HepG2 (cell line): ENCODE results near the gene RCOR1. TPM values are rescaled to one million over a fixed set of nuclear protein-coding genes. Genes with fewer than 3 reads are reported as not detected.

ENCODE experiments used
- ATAC-seq: fragments of 200-7000 bp; cut with Tn5 transposase; 3 replicates; pipeline ENCODE4 v1.9.1; 2020; ENCODE audit warnings: mild to moderate bottlenecking, moderate library complexity
- BruUV-seq: library from RNA; stranded (reverse); fragments of 400-500 nt; replicated peaks from 2 replicates; lab custom pipeline; 2021; lab: Mats Ljungman, UMichigan
- CTCF ChIA-PET: fragments of 300-600 bp; formaldehyde crosslinking; extraction: SDS; loops from one replicate; lab custom pipeline; 2021; ENCODE audit warnings: low total read pairs, inconsistent platforms, low intra/inter-chr PET ratio; lab: Yijun Ruan, JAX
- POLR2A ChIA-PET: fragments of 350-600 bp; sonication (Branson Sonifier 250); formaldehyde crosslinking; loops from one replicate; lab custom pipeline; 2020; ENCODE audit warnings: antibody characterized with exemption, inconsistent platforms; lab: Yijun Ruan, JAX
- DNase-seq: peaks from one replicate; pipeline ENCODE4 v3.0.0-alpha.2; 2015; ENCODE audit warnings: low spot score
- FAIRE-seq: peaks from 3 replicates; lab custom pipeline; 2011; peaks lifted over from hg19 to GRCh38; lab: Jason Lieb, UNC
- H2AFZ ChIP-seq: one replicate; pipeline ENCODE4 v1.6.1; 2011; ENCODE audit warnings: low read length, inconsistent platforms
- H3K27ac ChIP-seq: fragments of 300-600 bp; 3 replicates; pipeline ENCODE4 v1.8.0; 2011; ENCODE audit warnings: mixed run types, mild to moderate bottlenecking, mixed read lengths, low read length, inconsistent platforms; ENCODE audit not compliant: insufficient read depth; ENCODE audit errors: extremely low read length
- H3K27me3 ChIP-seq, 2 experiments: fragments of 200-600 bp in 1 of 2; 2 replicates in 1 of 2; 3 replicates in 1 of 2; pipeline versions ENCODE4 v1.6.0 to v1.8.0; 2011; ENCODE audit warnings: low read length in 2 of 2, mild to moderate bottlenecking in 2 of 2, moderate library complexity in 2 of 2, inconsistent platforms in 1 of 2; ENCODE audit not compliant: insufficient read depth in 2 of 2, control insufficient read depth in 1 of 2
- H3K36me3 ChIP-seq, 2 experiments: fragments of 200-600 bp in 1 of 2; replicated peaks in 1 of 2; 2 replicates in 1 of 2; 3 replicates in 1 of 2; pipeline versions ENCODE4 v1.5.1 to v1.8.0; 2011; ENCODE audit warnings: low read length in 2 of 2, inconsistent platforms in 1 of 2; ENCODE audit not compliant: insufficient read depth in 2 of 2, control insufficient read depth in 1 of 2
- H3K4me1 ChIP-seq: 2 replicates; pipeline ENCODE4 v1.5.1; 2012; ENCODE audit warnings: low read length, inconsistent platforms; ENCODE audit not compliant: insufficient read depth
- H3K4me2 ChIP-seq: 2 replicates; pipeline ENCODE4 v1.6.0; 2011; ENCODE audit warnings: low read depth, low read length, inconsistent platforms
- H3K4me3 ChIP-seq, 3 experiments: fragments of 200-600 bp in 1 of 3; sonication (generic), shearing (Covaris generic) in 1 of 3; replicated peaks in 1 of 3; 2 replicates each; pipeline ENCODE4 v1.5.1; 2011 to 2016; ENCODE audit warnings: low read length in 3 of 3, inconsistent platforms in 2 of 3, low read depth in 2 of 3, mild to moderate bottlenecking in 2 of 3, control low read depth in 1 of 3, mixed read lengths in 1 of 3; ENCODE audit not compliant: insufficient read depth in 1 of 3
- H3K79me2 ChIP-seq: one replicate; pipeline ENCODE4 v1.6.1; 2011; ENCODE audit warnings: low read length, inconsistent platforms; ENCODE audit not compliant: insufficient read depth
- H3K9ac ChIP-seq: 2 replicates; pipeline ENCODE4 v1.6.0; 2011; ENCODE audit warnings: mild to moderate bottlenecking, low read depth, low read length, inconsistent platforms; ENCODE audit not compliant: insufficient read depth
- H3K9me3 ChIP-seq: 2 replicates; pipeline ENCODE4 v1.5.1; 2012; ENCODE audit warnings: mild to moderate bottlenecking, low read length
- H4K20me1 ChIP-seq: 2 replicates; pipeline ENCODE4 v1.6.0; 2011; ENCODE audit warnings: inconsistent platforms, mild to moderate bottlenecking, low read length, moderate library complexity; ENCODE audit not compliant: insufficient read depth
- ELF4 ChIP-seq: sonication (generic); formaldehyde crosslinking; IDR thresholded peaks from 2 replicates; pipeline ENCODE4 v1.5.0; 2020; ENCODE audit warnings: missing genetic modification reagents, mild to moderate bottlenecking, moderate library complexity, borderline replicate concordance
- FOXP1 ChIP-seq, 2 experiments: fragments of 450-650 bp in 1 of 2; IDR thresholded peaks; 2 replicates each; pipeline ENCODE4 v1.6.1; 2017 to 2018; ENCODE audit warnings: antibody characterized with exemption in 1 of 2
- JUND ChIP-seq: sonication (generic); formaldehyde crosslinking; IDR thresholded peaks from 2 replicates; pipeline ENCODE4 v1.8.0; 2022; ENCODE audit warnings: mild to moderate bottlenecking, missing genetic modification reagents
- KAT7 ChIP-seq: IDR thresholded peaks from 2 replicates; pipeline ENCODE4 v1.6.1; 2018; ENCODE audit warnings: borderline replicate concordance, missing compliant biosample characterization
- KMT2B ChIP-seq: IDR thresholded peaks from 2 replicates; pipeline ENCODE4 v1.6.1; 2016; ENCODE audit warnings: missing genetic modification reagents, missing compliant biosample characterization
- MAFG ChIP-seq: sonication (generic); formaldehyde crosslinking; IDR thresholded peaks from 2 replicates; pipeline ENCODE4 v1.5.1; 2020; ENCODE audit warnings: mild to moderate bottlenecking, missing genetic modification reagents
- NCOA5 ChIP-seq: sonication (generic); formaldehyde crosslinking; IDR thresholded peaks from 2 replicates; pipeline ENCODE4 v1.4.0; 2020; ENCODE audit warnings: missing genetic modification reagents
- RBAK ChIP-seq: sonication (generic); formaldehyde crosslinking; IDR thresholded peaks from 2 replicates; pipeline ENCODE4 v1.5.1; 2020; ENCODE audit warnings: mild to moderate bottlenecking, missing genetic modification reagents
- ZNF501 ChIP-seq: sonication (generic); formaldehyde crosslinking; IDR thresholded peaks from 2 replicates; pipeline ENCODE4 v1.5.1; 2020; ENCODE audit warnings: mild to moderate bottlenecking, moderate library complexity, missing genetic modification reagents
- ZNF549 ChIP-seq: sonication (generic); formaldehyde crosslinking; IDR thresholded peaks from 2 replicates; pipeline ENCODE4 v1.5.0; 2020; ENCODE audit warnings: missing genetic modification reagents
- ZNF605 ChIP-seq: sonication (generic); formaldehyde crosslinking; IDR thresholded peaks from 2 replicates; pipeline ENCODE4 v1.8.0; 2022; ENCODE audit warnings: mild to moderate bottlenecking, missing genetic modification reagents
- ZNF772 ChIP-seq: sonication (generic); formaldehyde crosslinking; IDR thresholded peaks from 2 replicates; pipeline ENCODE4 v1.5.0; 2020; ENCODE audit warnings: mild to moderate bottlenecking, missing genetic modification reagents
- ZSCAN22 ChIP-seq: sonication (generic); formaldehyde crosslinking; IDR thresholded peaks from 2 replicates; pipeline ENCODE4 v1.4.0; 2020; ENCODE audit warnings: mild to moderate bottlenecking, missing genetic modification reagents
- WGBS: methylation state at CpG from one replicate; pipeline ENCODE4 v1.1.6; 2017; ENCODE audit warnings: low lambda C conversion rate; 5-methylcytosine and 5-hydroxymethylcytosine counted together
- in situ Hi-C: cut with HindIII; loops from 2 replicates; pipeline ENCODE4 v1.10.0; 2017; ENCODE audit warnings: low pct_unique_long_range_greater_than_20kb; ENCODE audit not compliant: extremely low pct_ligation_motif_present
- intact Hi-C: fragments of 100-400 bp; cut with micrococcal nuclease; formaldehyde crosslinking; loops from one replicate; pipeline ENCODE4 v1.10.0; 2022; ENCODE audit not compliant: unreplicated experiment
- polyA plus RNA-seq, 8 experiments: library from polyadenylated mRNA; depleted of rRNA in 3 of 8; stranded (reverse) in 7 of 8; unstranded in 1 of 8; fragments of >200 nt; fragmentation: Illumina TruSeq in 4 of 8; extraction: Trizol in 4 of 8; gene quantifications; 2 replicates each; pipeline versions ENCODE4 v1.2.1 to v1.2.3, GENCODE V29; 2011 to 2016; ENCODE audit warnings: low read depth in 4 of 8, missing spikeins in 1 of 8, mixed read lengths in 1 of 8; ENCODE audit not compliant: insufficient read depth in 1 of 8
- total RNA-seq, 5 experiments: library from RNA; depleted of rRNA; stranded (reverse); fragments of >200 nt; fragmentation: Illumina TruSeq; extraction: Trizol; gene quantifications; 2 replicates each; pipeline ENCODE4 v1.2.3, GENCODE V29; 2016; ENCODE audit warnings: low read depth in 1 of 5
- TF ChIP-seq, protein P1 (sequence below): sonication (generic); formaldehyde crosslinking; IDR thresholded peaks from 2 replicates; pipeline ENCODE4 v1.5.1; 2020; ENCODE audit warnings: missing genetic modification reagents, mild to moderate bottlenecking, borderline replicate concordance
- TF ChIP-seq, protein P2 (sequence below): sonication (generic); formaldehyde crosslinking; IDR thresholded peaks from 2 replicates; pipeline ENCODE4 v1.5.1; 2020; ENCODE audit warnings: mild to moderate bottlenecking, missing genetic modification reagents, moderate library complexity
- TF ChIP-seq, protein P3 (sequence below): sonication (generic); formaldehyde crosslinking; IDR thresholded peaks from 2 replicates; pipeline ENCODE4 v1.8.0; 2022; ENCODE audit warnings: mild to moderate bottlenecking, missing genetic modification reagents
- TF ChIP-seq, protein P4 (sequence below): sonication (generic); formaldehyde crosslinking; IDR thresholded peaks from 2 replicates; pipeline ENCODE4 v1.4.0; 2020; ENCODE audit warnings: missing genetic modification reagents, borderline replicate concordance

The RCOR1 gene
- total and polyA plus RNA-seq, 2 of the 13 experiments (the other 11 are each of a cell fraction or from before 2014, with no cell fraction given), result 10.2 to 11.1 TPM

DNA sequence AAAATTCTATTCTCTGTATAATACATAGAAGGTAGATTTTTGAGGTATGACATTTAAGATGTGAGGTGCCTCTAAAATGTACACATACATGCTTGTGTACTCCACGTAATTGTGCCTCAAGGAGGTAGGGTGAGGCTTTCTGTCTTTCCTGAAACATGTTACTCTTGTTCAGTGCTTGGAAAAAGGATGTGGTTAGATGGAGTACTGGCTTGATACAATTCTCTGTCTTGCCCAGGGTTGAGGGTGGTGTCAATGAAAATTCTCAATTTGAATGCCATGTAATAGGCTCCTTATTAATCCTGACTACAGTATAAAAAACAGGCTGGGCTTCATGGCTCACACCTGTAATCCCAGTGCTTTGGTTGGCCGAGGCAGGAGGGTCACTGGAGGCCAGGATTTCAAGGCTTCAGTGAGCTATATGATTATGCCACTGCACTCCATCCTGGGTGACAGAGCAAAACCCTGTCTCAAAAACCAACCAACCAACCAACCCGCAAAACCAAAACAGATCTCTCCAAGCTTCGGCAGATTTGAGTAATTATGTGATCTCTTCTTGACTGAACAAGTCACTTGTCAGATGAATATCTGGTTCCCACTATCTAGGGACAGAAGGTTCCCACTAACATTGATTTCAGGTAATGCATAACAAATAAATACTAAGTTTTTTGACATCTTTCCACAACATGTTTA is 41.6 kb downstream of the RCOR1 start:
- WGBS, result 62% methylated on average over 3 of the region's 4 CpGs
- H3K79me2 ChIP-seq, result peaks cover 70% of the 10 kb centered on the region
- TF ChIP-seq, protein P1, sequence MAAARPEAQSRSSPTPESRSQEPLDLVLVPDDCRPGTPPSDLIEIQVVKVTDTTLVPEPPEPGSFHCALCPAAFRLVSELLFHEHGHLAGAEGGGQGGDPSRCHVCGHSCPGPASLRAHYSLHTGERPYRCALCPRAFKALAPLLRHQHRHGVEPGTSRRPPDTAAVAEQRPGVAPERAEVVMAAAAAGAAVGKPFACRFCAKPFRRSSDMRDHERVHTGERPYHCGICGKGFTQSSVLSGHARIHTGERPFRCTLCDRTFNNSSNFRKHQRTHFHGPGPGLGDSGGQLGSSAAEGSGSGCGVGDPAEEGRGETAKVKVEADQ (CRISPR knock-in tag), result no peak
- TF ChIP-seq, protein P2, sequence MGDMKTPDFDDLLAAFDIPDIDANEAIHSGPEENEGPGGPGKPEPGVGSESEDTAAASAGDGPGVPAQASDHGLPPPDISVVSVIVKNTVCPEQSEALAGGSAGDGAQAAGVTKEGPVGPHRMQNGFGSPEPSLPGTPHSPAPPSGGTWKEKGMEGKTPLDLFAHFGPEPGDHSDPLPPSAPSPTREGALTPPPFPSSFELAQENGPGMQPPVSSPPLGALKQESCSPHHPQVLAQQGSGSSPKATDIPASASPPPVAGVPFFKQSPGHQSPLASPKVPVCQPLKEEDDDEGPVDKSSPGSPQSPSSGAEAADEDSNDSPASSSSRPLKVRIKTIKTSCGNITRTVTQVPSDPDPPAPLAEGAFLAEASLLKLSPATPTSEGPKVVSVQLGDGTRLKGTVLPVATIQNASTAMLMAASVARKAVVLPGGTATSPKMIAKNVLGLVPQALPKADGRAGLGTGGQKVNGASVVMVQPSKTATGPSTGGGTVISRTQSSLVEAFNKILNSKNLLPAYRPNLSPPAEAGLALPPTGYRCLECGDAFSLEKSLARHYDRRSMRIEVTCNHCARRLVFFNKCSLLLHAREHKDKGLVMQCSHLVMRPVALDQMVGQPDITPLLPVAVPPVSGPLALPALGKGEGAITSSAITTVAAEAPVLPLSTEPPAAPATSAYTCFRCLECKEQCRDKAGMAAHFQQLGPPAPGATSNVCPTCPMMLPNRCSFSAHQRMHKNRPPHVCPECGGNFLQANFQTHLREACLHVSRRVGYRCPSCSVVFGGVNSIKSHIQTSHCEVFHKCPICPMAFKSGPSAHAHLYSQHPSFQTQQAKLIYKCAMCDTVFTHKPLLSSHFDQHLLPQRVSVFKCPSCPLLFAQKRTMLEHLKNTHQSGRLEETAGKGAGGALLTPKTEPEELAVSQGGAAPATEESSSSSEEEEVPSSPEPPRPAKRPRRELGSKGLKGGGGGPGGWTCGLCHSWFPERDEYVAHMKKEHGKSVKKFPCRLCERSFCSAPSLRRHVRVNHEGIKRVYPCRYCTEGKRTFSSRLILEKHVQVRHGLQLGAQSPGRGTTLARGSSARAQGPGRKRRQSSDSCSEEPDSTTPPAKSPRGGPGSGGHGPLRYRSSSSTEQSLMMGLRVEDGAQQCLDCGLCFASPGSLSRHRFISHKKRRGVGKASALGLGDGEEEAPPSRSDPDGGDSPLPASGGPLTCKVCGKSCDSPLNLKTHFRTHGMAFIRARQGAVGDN (CRISPR knock-in tag), result no peak
- TF ChIP-seq ZNF549 (CRISPR knock-in tag) (no peak), RBAK (no peak), ZNF772 (no peak), ELF4 (no peak), ZNF501 (CRISPR knock-in tag) (no peak), ZSCAN22 (CRISPR knock-in tag) (no peak), KAT7 (no peak), FOXP1 (IDR thresholded peaks at IDR 0.05) (no peak), FOXP1 (CRISPR knock-in tag; IDR thresholded peaks at IDR 0.05) (no peak), ZNF605 (CRISPR knock-in tag) (no peak), JUND (CRISPR knock-in tag) (no peak), NCOA5 (CRISPR knock-in tag) (no peak), MAFG (CRISPR knock-in tag) (no peak), KMT2B (CRISPR knock-in tag) (no peak)
- TF ChIP-seq, protein P3, sequence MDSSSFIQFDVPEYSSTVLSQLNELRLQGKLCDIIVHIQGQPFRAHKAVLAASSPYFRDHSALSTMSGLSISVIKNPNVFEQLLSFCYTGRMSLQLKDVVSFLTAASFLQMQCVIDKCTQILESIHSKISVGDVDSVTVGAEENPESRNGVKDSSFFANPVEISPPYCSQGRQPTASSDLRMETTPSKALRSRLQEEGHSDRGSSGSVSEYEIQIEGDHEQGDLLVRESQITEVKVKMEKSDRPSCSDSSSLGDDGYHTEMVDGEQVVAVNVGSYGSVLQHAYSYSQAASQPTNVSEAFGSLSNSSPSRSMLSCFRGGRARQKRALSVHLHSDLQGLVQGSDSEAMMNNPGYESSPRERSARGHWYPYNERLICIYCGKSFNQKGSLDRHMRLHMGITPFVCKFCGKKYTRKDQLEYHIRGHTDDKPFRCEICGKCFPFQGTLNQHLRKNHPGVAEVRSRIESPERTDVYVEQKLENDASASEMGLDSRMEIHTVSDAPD (CRISPR knock-in tag), result no peak
- TF ChIP-seq, protein P4, sequence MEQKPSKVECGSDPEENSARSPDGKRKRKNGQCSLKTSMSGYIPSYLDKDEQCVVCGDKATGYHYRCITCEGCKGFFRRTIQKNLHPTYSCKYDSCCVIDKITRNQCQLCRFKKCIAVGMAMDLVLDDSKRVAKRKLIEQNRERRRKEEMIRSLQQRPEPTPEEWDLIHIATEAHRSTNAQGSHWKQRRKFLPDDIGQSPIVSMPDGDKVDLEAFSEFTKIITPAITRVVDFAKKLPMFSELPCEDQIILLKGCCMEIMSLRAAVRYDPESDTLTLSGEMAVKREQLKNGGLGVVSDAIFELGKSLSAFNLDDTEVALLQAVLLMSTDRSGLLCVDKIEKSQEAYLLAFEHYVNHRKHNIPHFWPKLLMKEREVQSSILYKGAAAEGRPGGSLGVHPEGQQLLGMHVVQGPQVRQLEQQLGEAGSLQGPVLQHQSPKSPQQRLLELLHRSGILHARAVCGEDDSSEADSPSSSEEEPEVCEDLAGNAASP (CRISPR knock-in tag), result no peak

More for the DNA sequence above, 41.6 kb downstream of the RCOR1 start:
- Histone ChIP-seq H3K27ac (no peak overlapping the region), H3K4me1 (peaks cover 33% of the 10 kb centered on the region), H4K20me1 (peaks cover 21% of the 10 kb centered on the region), H3K4me3 (no peak overlapping the region), H3K36me3 (peaks cover 2 to 4% of the 10 kb centered on the region in 2 experiments; a peak in 2 of 5 replicates), H3K27me3 (no peaks in the 10 kb centered on the region), H3K9ac (no peak overlapping the region), H3K9me3 (no peaks in the 10 kb centered on the region), H2AFZ (no peak overlapping the region), H3K4me2 (no peak overlapping the region)
- no peak for ATAC-seq
- no peak for DNase-seq
- ChIA-PET POLR2A (no interaction called here), CTCF (no interaction called here)
- no TSS peak for BruUV-seq
- no peak for FAIRE-seq
- intact Hi-C loops, result no loop called here
- in situ Hi-C loops, result no loop called here
